Iris pigment epithelial cell (primary cell): ENCODE measurements around the gene DAAM2.

Experiments used
- DNase-seq: peaks from one replicate; pipeline ENCODE4 v3.0.0-alpha.2; 2011; ENCODE audit warnings: low read depth

The DAAM2 gene

GRCh38 chr6:39931607-39932006 lies 139.4 kb downstream of the DAAM2 start:
- no peak for DNase-seq

GRCh38 chr6:39932386-39932910 lies 140.3 kb downstream of the DAAM2 start:
- DNase-seq, result no peak

- no peak for DNase-seq
Measured at GRCh38 chr6:39933669-39934130, 141.5 kb downstream of the DAAM2 start.

GRCh38 chr6:39934131-39934757 lies 142.1 kb downstream of the DAAM2 start, which contains the start of gene MOCS1:
MOCS1 (minus strand) TSS chr6:39934462; CDS start chr6:39934417, 45 bp downstream.
- peak; percentile 61 for DNase-seq

GRCh38 chr6:39935241-39935640 lies 143.1 kb downstream of the DAAM2 start:
- DNase-seq, result no peak

- DNase-seq, result no peak
Measured at GRCh38 chr6:39936857-39937256, 144.7 kb downstream of the DAAM2 start.

- DNase-seq, result no peak
Measured at GRCh38 chr6:39937686-39938333, 145.6 kb downstream of the DAAM2 start.

- DNase-seq, result no peak
Measured at GRCh38 chr6:39938773-39939654, 146.8 kb downstream of the DAAM2 start.

GRCh38 chr6:39941138-39941537 lies 149.0 kb downstream of the DAAM2 start:
- DNase-seq, result no peak

GRCh38 chr6:39941820-39942219 lies 149.6 kb downstream of the DAAM2 start:
- DNase-seq, result no peak

GRCh38 chr6:39942903-39943580 lies 150.9 kb downstream of the DAAM2 start:
- no peak for DNase-seq

- no peak for DNase-seq
Measured at GRCh38 chr6:39945626-39946025, 153.4 kb downstream of the DAAM2 start.

GRCh38 chr6:39947611-39948068 lies 155.5 kb downstream of the DAAM2 start:
- DNase-seq, result no peak

- no peak for DNase-seq
Measured at GRCh38 chr6:39948199-39948791, 156.1 kb downstream of the DAAM2 start.

- no peak for DNase-seq
Measured at GRCh38 chr6:39950125-39950720, 158.0 kb downstream of the DAAM2 start.

GRCh38 chr6:39951191-39951590 lies 159.0 kb downstream of the DAAM2 start:
- DNase-seq, result no peak

- no peak for DNase-seq
Measured at GRCh38 chr6:39951716-39952115, 159.5 kb downstream of the DAAM2 start.

- DNase-seq, result peak; percentile 18
Measured at GRCh38 chr6:39952167-39952566, 160.0 kb downstream of the DAAM2 start.

- DNase-seq, result no peak
Measured at GRCh38 chr6:39953076-39953618, 161.0 kb downstream of the DAAM2 start.
